Colon (tissue), 2 donors: ENCODE data around the gene FLNA.
"Not testable (repeated sequence)": the region's sequence is repeated elsewhere in the genome, so short reads cannot be mapped to it uniquely, and the experiment has no call there.

ENCODE experiments used
- FAIRE-seq: peaks from 2 replicates; lab custom pipeline; 2012; peaks lifted over from hg19 to GRCh38; lab: Jason Lieb, UNC
- donor health status: control.
- donor health status: control.

The FLNA gene

DNA sequence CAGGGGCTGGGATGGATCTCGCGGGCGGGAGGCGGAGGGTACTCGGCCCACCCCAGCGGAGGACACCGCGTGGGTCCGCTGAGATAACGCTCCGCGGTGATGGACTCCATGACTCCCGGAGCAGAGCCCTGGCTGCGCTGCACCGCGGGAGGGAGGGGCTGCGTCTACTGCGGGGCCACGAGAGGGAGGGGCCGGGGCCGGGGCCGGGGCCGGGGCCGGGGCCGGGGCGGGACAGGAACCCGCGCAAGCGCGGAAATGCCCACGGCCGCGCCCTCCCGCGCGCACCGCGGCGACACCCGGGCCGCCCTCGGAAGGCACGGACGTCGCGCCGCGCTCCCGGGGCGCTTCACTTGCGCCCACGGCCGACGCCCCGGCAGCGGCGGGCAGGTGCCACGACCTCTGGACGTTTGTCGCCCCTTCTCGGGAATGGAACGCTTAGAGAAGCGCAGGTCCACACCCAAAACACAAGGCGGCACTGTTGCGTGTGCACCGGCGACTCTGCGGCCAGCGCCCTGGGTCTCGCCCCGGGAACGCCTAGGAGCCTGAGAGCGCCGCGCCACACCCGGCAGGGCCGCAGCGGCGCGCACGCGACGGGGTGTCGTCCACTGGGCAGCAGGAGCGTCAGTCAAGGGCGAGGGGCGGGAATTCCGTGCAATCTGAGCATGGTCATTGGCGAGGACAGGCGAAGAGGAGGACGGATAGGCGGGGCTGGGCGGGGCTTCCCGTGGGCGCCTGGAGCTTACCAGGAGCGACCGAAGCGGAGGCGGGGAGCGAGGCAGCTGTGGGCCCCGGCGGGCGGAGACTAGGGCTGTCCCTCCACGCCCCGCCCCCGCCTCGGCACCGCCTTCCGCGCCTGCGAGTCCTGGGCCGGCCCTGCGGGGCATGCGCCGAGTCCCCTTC is 32.8 kb downstream of the FLNA start:
- FAIRE-seq, result not testable (repeated sequence)

DNA sequence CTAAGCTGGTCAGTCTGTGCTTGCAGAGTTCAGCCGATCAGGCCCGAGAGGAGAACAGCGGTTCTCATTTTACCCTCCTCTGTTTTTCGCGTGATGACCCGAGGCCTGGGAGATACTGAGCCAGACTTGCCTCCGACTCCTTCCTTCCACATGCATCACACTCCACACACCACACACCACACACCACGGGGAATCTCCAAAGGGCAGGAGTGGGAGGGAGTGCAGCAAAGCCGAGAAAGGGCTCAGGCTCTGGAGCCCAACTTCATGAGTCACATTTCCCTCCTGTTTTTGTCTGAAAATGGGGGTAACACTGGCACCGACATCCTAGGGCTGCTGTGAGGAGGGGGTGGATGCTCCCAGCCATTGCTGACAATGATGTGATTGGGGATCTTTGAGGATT is 39.9 kb downstream of the FLNA start:
- no peak for FAIRE-seq

DNA sequence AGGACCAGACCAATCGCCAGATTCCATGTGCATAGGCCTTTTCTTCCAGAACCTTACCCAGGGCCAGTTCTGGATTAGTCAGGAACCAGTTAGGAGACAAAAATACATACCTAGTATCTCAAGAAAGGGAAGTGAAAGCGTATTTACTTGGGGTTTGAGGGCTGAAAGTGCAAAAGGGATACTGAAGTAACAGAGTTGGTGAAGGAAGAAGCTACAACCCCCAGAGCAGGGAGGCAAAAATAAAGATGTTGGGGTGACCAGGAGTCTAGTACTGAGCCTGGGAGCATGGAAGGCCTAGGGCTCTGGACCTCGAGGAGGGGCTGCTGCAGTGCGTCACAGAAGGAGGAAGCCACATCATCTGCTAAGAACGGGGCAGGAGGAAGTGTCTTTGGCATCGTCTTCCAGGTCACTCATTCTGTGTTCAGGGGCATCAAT is 40.6 kb downstream of the FLNA start:
- FAIRE-seq, result no peak

DNA sequence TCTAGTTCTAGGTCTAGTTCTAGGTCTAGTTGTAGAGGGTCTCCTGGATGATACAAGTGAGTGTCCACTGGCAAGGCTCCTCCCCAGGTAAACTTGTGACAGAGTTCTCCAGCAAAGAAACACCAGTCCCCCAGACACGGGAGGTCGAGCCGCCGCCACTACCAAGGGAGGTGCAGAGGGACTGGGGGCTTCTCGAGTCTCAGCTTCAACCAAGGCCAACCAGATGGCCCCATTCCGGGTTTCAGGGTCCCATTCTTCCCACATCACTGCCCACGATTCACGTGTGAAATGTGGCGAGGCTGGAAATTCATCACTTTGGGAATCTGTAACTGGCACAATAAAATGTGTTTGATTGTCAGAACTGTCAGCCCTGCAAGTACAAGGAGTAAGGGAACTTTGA is 41.3 kb downstream of the FLNA start:
- no peak for FAIRE-seq

DNA sequence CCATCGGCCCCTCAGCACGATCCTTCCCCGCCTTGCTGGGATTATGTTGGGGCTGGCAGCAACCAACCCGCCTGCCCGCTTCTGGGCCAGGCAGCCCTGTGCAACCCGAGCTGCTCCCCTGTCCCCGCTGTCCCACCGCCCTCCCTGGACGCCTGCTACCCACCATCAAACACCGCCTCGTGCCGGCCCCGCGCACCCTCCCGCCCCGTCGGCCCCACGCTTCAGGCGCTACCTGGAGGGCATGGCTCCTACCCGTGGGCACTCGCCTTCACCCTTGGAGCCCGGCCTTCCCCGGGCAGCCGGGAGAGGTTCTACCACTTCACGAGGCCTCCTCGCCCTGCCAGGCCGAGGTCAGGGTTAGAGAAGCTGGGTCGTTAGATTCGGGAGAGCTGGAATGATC is 41.9 kb downstream of the FLNA start:
- FAIRE-seq, result no peak

DNA sequence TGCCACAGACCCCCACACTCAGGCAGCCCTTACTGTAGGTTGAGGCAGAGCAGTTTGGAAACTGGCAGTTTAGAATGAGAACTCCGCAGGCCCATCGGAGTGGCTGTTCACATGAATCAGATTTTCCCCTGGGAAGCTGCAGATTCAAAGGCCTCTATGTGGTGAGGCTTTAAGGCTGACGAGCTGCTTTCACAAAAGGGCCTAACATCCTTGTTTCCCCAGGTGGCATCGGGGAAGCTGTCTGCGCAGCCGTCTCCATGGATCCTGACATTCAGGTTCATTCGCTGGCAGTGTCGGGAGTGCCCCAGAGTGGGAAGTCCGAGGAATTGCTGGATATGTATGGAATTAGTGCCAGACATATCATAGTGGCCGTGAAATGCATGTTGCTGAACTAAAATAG is 45.1 kb downstream of the FLNA start:
- no peak for FAIRE-seq

DNA sequence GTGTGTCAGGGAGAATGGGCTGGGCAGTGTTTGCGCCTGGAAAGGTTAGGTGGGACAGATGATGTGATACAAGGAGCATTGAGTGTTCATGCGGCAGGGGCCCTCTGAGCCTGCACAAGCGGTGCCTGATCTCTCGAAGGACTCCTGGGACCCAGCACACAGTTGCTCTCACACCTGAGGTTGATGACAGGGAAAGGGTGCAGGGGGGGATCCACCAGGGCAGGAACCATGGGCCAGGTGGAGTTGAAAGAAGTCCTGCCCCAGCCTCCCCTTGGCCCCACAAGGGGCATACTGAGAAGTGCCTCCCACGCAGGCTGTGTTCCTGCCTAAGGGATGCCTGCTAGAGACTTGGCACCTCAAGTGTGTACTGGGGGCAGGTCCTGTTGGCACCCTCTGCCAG is 45.8 kb downstream of the FLNA start:
- FAIRE-seq, result no peak

DNA sequence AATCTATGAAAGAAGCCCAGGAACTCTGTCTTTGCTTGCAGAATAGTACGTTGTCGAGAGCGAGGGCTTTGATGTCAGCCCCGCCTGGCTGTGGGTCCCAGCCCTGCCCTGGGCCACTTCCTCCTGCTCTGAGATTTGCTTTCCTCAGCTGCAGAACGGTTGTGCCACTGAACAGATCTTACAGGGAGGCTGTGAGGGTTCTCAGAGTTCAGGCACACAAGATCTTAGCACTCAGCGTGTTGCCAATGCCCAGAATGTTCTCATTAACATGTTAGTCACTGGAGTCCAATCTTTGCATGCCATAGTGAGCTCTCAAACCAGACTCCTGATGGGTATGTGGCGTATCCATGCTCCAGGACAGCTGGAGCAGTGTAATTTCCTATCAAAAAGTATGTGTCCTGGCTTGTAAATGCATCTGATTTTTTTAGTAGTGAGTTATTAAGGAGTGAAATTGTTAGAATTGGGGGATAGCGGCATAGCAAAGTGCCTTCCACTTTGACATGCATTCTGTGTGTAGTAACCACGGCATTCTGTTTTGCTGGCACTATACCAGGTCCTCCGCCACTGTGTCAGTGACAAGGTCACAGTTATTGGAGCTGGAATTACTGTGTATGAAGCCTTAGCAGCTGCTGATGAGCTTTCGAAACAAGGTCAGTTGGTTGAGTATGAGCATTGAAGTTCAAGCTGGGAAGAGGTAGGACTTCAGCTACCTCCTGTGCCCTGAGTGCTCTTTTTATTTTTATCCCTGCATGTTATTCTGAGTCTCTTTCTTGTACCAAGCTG is 47.2 kb downstream of the FLNA start:
- no peak for FAIRE-seq

DNA sequence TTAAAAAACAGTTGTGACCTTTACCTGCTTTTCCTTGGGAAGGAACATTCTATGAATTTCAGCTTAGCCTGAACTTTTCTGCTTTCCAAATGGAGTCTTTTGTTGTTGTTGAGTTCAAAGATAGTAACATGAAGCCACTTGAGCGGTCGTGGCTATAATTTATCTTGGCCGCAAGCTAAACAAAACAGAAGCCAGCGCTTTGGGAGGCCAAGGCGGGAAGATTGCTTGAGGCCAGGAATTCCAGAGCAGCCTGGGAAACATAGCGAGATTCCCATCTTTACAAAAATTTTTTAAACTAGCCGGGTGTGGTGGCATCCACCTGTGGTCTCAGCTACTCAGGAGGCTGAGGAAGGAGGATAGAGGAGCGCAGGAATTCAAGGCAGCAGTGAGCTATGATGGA is 48.9 kb downstream of the FLNA start:
- no peak for FAIRE-seq

DNA sequence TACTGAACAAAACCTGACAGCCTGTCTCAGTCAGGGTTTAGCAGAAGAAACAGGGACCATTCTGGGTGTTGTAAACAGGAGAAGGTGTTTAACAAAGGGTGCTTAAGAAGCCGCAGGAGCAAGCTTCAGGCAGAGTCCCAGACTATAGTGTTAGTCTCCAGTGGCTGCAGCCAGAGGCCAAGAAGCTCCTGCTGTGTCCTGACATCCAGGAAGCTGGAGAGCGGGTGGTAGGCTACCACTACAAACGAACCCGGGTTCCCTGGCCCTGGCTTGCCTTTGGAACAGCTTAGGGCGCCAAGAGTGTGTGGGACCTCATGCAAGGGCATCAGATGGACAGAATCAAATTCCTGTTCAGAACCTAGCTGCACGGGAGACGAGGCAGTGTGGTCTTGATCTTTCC is 50.9 kb downstream of the FLNA start:
- no peak for FAIRE-seq

DNA sequence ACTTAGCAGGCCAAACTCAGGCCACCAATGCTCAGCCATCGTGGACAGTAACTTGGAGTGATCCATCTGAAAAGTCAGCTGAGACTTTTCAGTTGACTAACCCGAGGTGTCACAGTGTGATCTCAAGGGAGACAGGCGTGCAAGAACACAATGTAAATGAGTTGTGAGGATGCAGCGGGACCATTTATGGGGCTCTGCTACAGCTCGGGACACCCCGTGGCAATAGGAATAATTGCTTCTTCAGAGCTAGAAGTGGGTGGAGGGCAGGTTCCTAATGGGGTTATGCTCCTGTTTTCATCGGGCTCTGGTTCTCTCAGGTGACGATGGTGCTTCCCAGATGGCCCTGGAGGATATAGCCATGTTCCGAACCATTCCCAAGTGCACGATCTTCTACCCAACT is 51.5 kb downstream of the FLNA start:
- no peak for FAIRE-seq

DNA sequence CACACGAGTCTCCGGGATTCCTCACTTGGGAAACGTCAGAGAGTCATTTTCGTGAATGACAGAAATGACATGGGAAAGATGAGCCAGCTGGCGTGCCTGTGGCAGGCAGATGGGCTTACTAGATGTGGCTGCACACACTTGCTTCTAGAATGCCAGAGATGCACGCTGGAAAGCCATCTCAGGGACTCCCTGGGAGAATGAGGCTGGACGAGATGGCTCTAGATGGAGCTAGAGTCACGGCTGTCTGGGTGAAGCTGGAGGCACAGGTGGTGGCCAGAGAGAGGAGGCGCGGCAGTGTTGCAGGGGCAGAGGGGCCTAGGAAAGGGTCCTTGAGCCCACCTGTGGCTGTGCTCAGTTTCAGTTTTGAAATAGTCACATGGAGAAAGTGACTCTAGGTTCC is 52.8 kb downstream of the FLNA start:
- no peak for FAIRE-seq

DNA sequence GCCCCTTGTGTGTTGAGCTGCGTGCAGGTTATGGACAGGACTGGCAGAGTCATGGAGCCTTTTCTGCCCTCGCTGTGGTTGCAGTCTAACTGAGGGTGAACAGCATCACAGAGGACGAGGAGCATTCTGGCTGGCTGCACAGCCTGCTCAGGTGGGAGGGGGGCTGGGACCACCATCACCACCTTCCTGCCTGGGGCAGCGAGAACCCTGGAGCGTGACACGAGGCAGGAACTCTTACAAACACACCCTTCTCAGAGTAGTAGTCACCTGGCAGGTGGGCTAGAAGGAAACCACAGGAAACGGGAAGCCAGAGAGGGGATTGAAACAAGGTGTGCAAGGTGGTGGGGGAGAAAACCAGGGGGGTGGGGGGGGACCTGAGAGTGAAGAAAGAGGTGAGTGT is 53.3 kb downstream of the FLNA start:
- FAIRE-seq, result no peak

DNA sequence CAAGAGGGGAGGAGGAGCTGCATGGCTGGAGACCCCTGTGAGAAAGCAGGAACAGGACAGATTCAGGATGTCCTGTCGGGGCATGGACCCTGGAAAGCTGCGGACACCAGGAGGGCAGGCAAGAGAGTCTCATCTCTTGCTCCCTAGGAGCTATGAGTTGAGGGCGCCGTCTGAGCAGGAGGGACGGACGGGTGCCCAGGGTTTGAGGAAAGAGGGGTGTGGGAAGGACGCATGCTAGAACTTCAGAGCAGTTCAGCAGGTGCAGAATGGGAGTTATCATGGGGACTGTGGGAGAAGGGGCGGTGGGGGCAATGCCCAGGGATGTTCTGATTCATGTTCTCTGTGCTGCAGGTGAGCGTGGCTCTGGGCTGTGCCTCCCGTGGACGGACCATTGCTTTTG is 54.0 kb downstream of the FLNA start:
- FAIRE-seq, result no peak

DNA sequence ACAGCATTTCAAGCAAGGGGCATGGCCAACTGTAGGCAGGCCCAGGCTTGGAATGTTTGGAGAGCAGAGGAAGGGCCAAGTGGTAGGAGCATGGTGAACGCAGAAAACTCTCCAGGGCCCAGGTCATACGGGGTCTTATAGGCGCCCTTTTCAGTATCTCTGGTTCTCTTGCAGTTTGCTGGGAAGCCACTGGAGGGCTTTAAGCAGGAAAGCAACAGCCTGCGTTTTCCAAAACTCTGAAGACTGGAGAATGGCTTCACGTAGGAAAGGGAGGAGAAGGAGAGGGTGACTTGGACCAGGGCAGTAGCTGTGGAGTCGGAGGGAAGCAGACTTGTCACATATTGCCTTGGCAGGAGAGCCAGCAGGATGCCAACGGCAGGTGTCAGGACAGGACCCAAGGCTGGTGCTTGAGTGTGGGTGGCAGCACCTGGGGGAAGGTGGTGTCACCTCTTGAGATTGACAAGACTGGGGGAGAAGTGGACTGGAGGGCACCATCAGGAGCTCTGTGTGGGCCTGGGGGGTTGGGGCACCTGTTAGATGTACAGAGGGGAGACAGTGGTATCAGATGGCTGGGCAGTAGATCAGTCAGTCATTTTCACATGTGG is 56.9 kb downstream of the FLNA start:
- FAIRE-seq, result no peak

DNA sequence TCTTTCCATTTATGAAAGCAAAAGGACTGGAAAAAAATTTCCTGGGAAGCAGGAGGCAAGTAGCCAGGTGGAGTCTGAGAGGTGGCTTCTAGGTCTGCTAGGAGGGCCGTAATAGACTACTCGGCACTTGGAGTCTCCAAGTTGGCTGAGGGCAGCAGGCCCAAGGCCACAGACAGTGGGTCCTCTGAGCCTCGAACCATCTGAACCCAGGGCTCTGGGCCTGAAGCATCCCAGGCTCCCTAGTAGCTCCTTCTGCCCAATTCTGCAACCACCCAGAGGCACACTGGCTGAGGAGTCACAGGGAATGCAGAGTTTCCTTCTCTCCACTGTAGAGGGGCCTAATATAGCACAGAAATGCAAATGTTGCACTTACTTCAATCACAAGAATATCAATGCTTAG is 59.0 kb downstream of the FLNA start:
- FAIRE-seq, result no peak

DNA sequence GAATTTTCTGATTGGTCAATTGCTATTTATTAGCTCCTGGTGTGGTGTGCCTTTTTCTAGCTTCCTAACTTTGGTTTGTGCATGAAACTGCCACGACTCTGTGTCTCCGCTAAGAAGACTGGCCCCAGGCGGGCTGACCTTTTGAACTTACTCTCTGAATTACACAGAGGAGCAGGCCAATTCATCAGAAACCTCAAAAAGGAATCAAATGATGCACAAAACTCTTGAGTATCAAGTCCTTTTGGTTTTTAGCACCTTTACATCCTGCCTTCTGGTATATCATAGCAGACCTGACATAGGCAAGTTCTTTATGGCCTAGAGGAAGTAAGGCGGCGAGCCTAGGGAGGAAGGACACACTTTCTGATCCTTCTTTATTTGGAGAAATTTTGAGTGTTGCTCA is 61.3 kb downstream of the FLNA start:
- FAIRE-seq, result no peak

DNA sequence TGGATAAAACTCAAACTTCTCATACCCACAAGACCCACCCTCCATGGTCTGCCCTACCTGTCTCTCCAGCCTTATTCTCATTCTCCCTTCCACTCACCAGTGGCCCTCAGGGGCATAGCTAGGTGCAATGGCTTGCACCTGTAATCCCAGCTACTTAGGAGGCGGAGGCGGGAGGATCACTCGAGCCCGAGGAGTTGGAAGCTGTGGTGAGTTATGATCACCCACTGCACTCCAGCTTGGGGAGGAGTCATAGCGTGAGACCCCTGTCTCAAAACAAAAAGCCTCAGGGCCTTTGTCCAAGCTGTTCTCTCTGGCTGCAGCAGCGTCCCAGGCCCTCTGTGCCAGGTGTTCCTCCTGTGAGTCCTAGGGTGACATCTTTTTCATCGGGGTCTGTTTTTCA is 62.3 kb downstream of the FLNA start:
- no peak for FAIRE-seq

DNA sequence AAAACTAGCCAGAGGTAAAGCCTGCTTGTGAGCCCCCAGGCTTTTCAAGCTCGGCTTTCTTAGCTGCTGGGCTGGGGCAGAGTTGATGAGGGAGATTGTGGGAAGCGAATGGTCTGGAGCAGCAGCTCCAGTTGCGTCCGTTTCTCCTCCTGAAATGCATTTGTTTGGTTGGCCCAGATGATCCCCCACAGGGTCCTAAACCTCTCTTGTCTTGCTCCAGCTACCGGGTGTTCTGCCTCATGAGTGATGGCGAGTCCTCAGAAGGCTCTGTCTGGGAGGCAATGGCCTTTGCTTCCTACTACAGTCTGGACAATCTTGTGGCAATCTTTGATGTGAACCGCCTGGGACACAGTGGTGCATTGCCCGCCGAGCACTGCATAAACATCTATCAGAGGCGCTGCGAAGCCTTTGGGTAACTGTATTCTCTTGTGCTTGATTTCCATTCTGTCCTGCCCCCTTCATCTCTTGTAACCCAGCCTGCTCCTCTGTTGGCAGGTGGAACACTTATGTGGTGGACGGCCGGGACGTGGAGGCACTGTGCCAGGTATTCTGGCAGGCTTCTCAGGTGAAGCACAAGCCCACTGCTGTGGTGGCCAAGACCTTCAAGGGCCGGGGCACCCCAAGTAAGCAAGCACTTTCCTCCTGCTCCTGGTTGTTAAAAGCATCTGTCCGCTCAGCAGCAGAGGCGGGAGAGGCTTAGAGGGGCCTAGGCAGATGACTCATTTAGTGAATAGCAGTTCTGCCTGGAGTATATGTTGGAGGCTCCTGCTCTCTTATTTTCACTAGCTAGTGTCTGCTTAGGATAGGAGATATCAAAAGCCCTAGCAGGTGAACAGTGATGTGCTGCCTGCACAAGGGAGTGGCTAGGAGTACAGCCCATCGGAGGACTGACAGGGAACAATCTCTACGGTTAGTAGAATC is 63.6 kb downstream of the FLNA start:
- FAIRE-seq, result no peak

DNA sequence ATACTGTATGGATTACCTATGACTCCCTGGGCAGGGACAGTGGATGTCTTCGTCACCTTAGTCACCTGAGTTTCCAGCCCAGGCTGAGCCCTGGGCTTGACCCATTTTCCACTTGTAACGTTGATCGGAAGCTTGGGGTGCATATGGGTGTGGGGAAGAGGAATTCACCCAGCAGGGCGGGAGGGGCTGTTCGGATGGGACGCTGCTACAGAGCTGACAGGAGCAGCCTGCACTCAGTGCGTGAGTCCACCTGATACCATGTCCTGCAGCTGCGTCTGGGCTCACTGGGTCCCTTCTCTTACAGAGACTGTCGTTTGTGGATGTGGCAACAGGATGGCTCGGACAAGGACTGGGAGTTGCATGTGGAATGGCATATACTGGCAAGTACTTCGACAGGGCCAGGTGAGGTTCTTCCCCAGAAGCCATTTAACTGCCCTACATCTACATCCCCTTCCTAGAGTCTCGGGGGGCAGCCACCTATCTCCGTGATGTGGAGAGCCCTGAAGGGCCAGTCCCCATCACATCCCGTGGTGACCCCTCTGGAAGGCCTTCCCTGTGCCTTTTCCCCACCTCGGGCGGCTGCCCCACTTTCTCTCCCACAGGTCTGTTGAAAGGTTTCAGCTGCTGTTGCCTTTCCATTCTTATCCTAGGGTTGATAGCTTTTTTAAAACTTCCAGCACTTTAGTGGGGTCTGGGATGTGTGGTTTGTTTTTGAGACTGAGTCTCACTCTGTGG is 65.2 kb downstream of the FLNA start:
- no peak for FAIRE-seq
